GM23248 (cell line): ENCODE data around the gene NFXL1.

Source experiments
- EZH2 ChIP-seq: fragments of 200-600 bp; sonication (generic); IDR thresholded peaks from 2 replicates; pipeline ENCODE4 v1.6.1; 2018; ENCODE audit warnings: antibody characterized with exemption, mild to moderate bottlenecking; ENCODE audit not compliant: insufficient read depth, poor library complexity, severe bottlenecking
- EZH2phosphoT487 ChIP-seq: fragments of 200-600 bp; sonication (generic); IDR thresholded peaks from 2 replicates; pipeline ENCODE4 v1.6.1; 2018; ENCODE audit warnings: antibody characterized with exemption, moderate library complexity, mild to moderate bottlenecking, low read depth; ENCODE audit not compliant: insufficient read depth

DNA sequence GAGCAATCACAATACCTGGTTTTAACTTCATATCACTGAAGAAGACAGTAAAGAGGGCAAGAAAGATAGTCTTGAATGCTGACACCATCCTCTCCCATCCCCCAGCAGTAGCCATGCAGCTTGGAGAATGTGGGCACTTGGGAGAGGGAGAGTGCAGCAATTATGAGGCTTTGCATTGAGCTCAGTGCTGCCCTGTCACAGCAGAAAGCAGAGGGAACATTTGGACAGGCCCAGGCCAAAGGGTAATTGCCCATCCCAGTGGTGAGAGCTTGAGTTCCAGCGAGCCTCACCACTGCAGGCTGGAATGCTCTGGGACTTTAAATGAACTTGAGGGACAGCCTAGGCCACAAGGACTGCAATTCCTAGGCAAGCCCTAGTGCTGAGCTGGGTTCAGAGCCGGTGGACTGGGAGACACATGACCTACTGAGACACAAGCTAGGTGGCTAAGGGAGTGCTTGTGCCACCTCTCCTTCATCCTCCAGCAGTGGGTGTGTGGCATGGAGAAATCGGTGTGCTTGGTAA lies 112.8 kb downstream of the NFXL1 start:
- TF ChIP-seq EZH2 (no peak), EZH2phosphoT487 (no peak)
